ENCODE data around the gene KIAA1143. TPM values are rescaled to one million over a fixed set of nuclear protein-coding genes. Genes with fewer than 3 reads are reported as not detected.
A peak's percentile ranks its signal among the peaks of the same experiment; 100 is the strongest.

Gene KIAA1143
- total and polyA plus RNA-seq, 2 experiments from 2014 or later: 49.2 to 63.9 TPM

DNA sequence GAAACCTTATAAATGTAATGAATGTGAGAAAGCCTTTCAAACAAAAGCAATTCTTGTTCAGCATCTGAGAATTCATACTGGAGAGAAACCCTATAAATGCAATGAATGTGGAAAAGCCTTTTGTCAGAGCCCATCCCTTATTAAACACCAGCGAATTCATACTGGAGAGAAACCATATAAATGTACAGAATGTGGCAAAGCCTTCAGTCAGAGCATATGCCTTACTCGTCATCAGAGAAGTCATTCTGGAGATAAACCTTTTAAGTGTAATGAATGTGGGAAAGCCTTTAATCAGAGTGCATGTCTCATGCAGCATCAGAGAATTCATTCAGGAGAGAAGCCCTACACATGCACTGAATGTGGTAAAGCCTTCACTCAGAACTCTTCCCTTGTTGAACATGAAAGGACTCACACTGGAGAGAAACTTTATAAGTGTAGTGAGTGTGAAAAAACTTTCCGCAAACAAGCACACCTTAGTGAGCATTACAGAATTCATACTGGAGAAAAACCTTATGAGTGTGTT is 26.7 kb downstream of the KIAA1143 start:
- no peak for DNase-seq (ENCODE audit: low spot score)
- Histone ChIP-seq H3K36me3 (ENCODE audit: insufficient read depth) (peaks cover 37% of the 10 kb centered on the region), H4K20me1 (replicated peaks; ENCODE audit: insufficient read depth) (no peaks in the 10 kb centered on the region), H3K4me2 (no peak overlapping the region), H3K4me1 (ENCODE audit: insufficient read depth) (peaks cover 4% of the 10 kb centered on the region; the same call in 1 of the 2 replicates), H3K79me2 (replicated peaks; ENCODE audit: insufficient read depth) (0 out of 2 replicates have a peak, but pooled peaks cover 3% of the 10 kb centered on the region), H3K9me2 (ENCODE audit: insufficient read depth) (no peaks in the 10 kb centered on the region; the same call in 1 of the 2 replicates), H2AFZ (no peak overlapping the region), H3K27me3 (ENCODE audit: insufficient read depth) (no peaks in the 10 kb centered on the region), H3K4me3 (no peak overlapping the region), H3F3A (replicated peaks; ENCODE audit: low read depth) (no peaks in the 10 kb centered on the region), H3K27ac (ENCODE audit: low read depth) (no peak overlapping the region)
- Mint-ChIP-seq H3K36me3 (ENCODE audit: low read depth) (peaks cover 88% of the 10 kb centered on the region), H3K4me1 (no peaks in the 10 kb centered on the region), H3K9me3 (peaks cover 94% of the 10 kb centered on the region), H3K4me3 (no peak overlapping the region), H3K27ac (no peak overlapping the region), H3K27me3 (ENCODE audit: insufficient read depth, low read depth, poor library complexity) (peaks cover 7% of the 10 kb centered on the region)
- no peak for TF ChIP-seq POLR2AphosphoS5 (IDR thresholded peaks at IDR 0.05; ENCODE audit: low read depth)
- TF ChIP-seq EZH2phosphoT487 (IDR thresholded peaks at IDR 0.05; ENCODE audit: unreplicated experiment): no peak
- no peak for TF ChIP-seq ZNF114 (CRISPR knock-in tag; IDR thresholded peaks at IDR 0.05)
- TF ChIP-seq NANOG (IDR thresholded peaks at IDR 0.05; ENCODE audit: borderline replicate concordance): no peak
- no peak for TF ChIP-seq EZH2 (IDR thresholded peaks at IDR 0.05; ENCODE audit: low read depth, unreplicated experiment)
- TF ChIP-seq, protein P1, sequence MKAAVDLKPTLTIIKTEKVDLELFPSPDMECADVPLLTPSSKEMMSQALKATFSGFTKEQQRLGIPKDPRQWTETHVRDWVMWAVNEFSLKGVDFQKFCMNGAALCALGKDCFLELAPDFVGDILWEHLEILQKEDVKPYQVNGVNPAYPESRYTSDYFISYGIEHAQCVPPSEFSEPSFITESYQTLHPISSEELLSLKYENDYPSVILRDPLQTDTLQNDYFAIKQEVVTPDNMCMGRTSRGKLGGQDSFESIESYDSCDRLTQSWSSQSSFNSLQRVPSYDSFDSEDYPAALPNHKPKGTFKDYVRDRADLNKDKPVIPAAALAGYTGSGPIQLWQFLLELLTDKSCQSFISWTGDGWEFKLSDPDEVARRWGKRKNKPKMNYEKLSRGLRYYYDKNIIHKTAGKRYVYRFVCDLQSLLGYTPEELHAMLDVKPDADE (IDR thresholded peaks at IDR 0.05): no peak
- no peak for ATAC-seq

DNA sequence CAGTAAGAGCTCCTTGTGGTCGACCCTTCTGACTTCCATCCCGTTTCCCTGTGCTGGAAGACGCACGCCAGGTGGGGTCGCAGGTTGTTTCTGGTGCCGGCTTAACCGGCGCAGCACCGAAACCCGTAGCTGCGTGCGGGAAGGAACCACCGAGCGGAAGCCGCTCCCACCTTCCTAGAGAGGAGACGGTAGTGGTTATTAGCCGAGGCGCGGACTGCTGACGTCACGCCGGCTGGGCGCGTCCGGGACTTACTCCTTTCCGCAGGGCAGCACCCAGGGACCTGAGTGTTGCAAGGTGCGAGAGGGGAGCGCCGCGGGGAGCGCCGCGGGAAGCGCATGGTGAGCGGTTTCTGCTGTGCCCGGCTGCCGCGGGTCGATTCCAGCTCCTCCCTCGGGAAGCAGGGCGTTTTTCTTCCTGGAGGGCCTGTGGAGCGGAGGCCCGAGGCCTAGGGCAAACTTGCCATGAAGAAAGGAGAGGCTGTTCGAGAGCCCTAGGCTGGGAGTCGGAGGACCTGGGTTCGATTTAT is 32.0 kb downstream of the KIAA1143 start, which contains the start of gene ZNF501:
TSS of gene ZNF501 (plus strand) at position 252 of the 527 bp plus-strand sequence. CDS start 4,787 bp downstream, outside the sequence.
- H3K79me2 ChIP-seq (replicated peaks; ENCODE audit: insufficient read depth): 0 out of 2 replicates have a peak, but pooled peaks cover 3% of the 10 kb centered on the region
- peaks cover 27% of the 10 kb centered on the region for H3K36me3 ChIP-seq (ENCODE audit: insufficient read depth)
- peak within 1 kb of the TSS; percentile 100 for H2AFZ ChIP-seq
- 0 out of 2 replicates have a peak, but pooled peaks cover 2% of the 10 kb centered on the region for H3F3A ChIP-seq (replicated peaks; ENCODE audit: low read depth)
- peaks cover 10% of the 10 kb centered on the region for H3K9me2 ChIP-seq (ENCODE audit: insufficient read depth)
- H4K20me1 ChIP-seq (replicated peaks; ENCODE audit: insufficient read depth): no peaks in the 10 kb centered on the region
- Mint-ChIP-seq H3K4me1 (no peaks in the 10 kb centered on the region), H3K9me3 (peaks cover 95% of the 10 kb centered on the region), H3K4me3 (peak within 1 kb of the TSS; percentile 91), H3K27me3 (ENCODE audit: insufficient read depth, low read depth, poor library complexity) (peaks cover 6% of the 10 kb centered on the region), H3K27ac (peak within 1 kb of the TSS; percentile 89), H3K36me3 (ENCODE audit: low read depth) (peaks cover 83% of the 10 kb centered on the region)
- peak within 1 kb of the TSS; percentile 74; the same call in 1 of the 2 replicates for H3K27ac ChIP-seq (ENCODE audit: low read depth)
- H3K4me2 ChIP-seq: peak within 1 kb of the TSS; percentile 81
- H3K4me3 ChIP-seq: peak within 1 kb of the TSS; percentile 88
- H3K4me1 ChIP-seq (ENCODE audit: insufficient read depth): peaks cover 4% of the 10 kb centered on the region; the same call in 1 of the 2 replicates
- peak; percentile 98 for DNase-seq (ENCODE audit: low spot score)
- peak; percentile 99 for ATAC-seq
- TF ChIP-seq EZH2 (IDR thresholded peaks at IDR 0.05; ENCODE audit: low read depth, unreplicated experiment): no peak
- TF ChIP-seq POLR2AphosphoS5 (IDR thresholded peaks at IDR 0.05; ENCODE audit: low read depth): peak; percentile 85
- TF ChIP-seq, protein P1 (IDR thresholded peaks at IDR 0.05): peak; percentile 87
- TF ChIP-seq CREB1 (CRISPR knock-in tag; IDR thresholded peaks at IDR 0.05; ENCODE audit: low read depth): peak; percentile 99
- no peaks in the 10 kb centered on the region for H3K27me3 ChIP-seq (ENCODE audit: insufficient read depth)
